ENCODE data around the gene ABR.

The ABR gene

DNA sequence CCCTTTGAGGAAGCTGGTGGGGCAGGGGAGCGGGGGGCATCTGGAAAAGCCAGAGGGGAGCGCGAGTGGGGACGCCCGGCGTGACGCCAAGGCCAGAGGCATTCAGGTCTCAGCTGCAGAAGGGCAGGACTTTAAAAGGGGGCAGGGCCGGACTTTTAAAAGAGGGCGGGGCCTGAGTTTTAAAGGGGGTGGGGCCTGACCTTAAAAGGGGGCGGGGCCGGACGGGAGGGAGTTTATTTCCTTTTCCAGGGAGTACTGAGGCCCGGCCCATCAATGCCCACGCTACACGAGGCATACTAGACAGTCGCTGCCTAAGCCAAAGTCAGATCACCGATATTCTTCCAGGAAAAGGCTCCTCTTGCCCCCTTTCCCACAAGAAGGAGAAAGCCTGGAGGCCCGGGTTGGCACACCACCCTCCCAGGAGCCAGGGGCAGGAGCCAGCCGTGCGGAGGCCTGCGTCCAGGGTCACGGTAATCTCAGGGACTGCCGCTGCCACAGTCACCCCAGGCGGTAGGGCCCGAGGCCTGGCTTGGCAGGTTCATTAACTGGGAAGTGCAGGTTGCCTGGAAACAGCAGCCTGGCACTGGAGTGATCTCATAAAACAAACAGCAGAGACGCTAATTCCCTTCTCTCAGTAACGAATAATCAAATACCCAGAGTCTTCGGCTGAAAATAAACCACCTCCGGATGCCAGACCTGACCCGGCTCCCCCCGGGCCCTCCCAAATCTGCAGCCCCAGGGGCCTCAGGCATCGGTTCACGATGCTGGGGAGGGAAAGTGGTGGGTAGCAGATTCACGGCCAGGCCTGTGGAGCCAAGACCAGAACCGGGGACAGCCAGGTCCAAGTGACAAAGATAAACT lies 92.2 kb downstream of the ABR start:
- Histone ChIP-seq H3K4me2 (ENCODE audit: low read depth, low read length, poor library complexity, severe bottlenecking) (no peak overlapping the region), H3K79me2 (ENCODE audit: insufficient read depth, low read length) (no peaks in the 10 kb centered on the region), H3K4me1 (ENCODE audit: insufficient read depth, low read length, poor library complexity, severe bottlenecking) (no peaks in the 10 kb centered on the region), H3F3A (ENCODE audit: low read depth) (no peaks in the 10 kb centered on the region), H3K27me3 (ENCODE audit: insufficient read depth, low read length, poor library complexity, severe bottlenecking) (no peaks in the 10 kb centered on the region), H4K20me1 (ENCODE audit: insufficient read depth, low read length, poor library complexity, severe bottlenecking) (no peaks in the 10 kb centered on the region), H2AFZ (ENCODE audit: low read length) (no peak overlapping the region), H3K9me2 (replicated peaks; ENCODE audit: low read depth, low read length) (no peaks in the 10 kb centered on the region), H3K9ac (ENCODE audit: low read depth, low read length, poor library complexity, severe bottlenecking) (no peak overlapping the region), H3K9me3 (ENCODE audit: insufficient read depth, low read depth, low read length) (no peaks in the 10 kb centered on the region), H3K36me3 (ENCODE audit: insufficient read depth, low read length) (peaks cover 14% of the 10 kb centered on the region; the same call in 1 of the 2 replicates), H3K4me3 (ENCODE audit: low read length, poor library complexity, severe bottlenecking) (no peak overlapping the region)
- no peak for TF ChIP-seq EZH2phosphoT487 (IDR thresholded peaks at IDR 0.05; ENCODE audit: borderline replicate concordance)
- TF ChIP-seq, protein P1, sequence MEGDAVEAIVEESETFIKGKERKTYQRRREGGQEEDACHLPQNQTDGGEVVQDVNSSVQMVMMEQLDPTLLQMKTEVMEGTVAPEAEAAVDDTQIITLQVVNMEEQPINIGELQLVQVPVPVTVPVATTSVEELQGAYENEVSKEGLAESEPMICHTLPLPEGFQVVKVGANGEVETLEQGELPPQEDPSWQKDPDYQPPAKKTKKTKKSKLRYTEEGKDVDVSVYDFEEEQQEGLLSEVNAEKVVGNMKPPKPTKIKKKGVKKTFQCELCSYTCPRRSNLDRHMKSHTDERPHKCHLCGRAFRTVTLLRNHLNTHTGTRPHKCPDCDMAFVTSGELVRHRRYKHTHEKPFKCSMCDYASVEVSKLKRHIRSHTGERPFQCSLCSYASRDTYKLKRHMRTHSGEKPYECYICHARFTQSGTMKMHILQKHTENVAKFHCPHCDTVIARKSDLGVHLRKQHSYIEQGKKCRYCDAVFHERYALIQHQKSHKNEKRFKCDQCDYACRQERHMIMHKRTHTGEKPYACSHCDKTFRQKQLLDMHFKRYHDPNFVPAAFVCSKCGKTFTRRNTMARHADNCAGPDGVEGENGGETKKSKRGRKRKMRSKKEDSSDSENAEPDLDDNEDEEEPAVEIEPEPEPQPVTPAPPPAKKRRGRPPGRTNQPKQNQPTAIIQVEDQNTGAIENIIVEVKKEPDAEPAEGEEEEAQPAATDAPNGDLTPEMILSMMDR (conservative IDR thresholded peaks at IDR 0.05; ENCODE audit: low read length) = no peak

DNA sequence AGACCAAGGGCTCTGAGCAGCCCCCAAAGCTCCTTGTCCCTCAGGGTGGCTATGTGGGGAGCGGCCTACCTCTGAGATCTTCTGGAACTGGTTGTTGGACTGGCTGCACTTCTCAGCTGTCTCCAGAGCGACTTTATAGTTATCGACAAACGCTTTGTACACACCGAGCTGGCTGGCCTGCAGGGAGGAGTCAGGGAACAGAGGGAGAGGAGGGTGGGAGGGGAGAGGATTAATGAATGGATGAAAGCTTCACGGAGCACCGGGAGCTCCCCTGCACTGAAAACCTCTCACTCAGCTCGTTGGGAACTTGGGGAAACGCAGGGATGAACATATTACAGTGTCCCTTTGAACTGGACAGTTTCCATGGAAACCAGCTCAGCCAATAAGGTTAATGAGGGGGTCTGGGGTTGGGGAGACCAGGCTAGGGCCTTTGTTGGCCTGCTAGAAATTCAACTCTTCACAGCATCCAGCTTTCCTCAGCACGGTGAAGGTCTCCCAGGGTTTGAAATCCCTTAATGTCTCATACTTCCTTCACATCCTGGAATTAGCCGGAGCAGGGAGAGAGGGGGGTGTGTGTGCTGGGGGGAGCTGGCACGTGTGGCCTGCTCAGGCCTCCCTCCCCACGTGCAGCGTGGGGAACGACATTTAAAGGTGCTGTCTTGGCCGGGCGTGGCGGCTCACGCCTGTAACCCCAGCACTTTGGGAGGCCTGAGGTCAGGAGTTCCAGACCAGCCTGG lies 96.2 kb downstream of the ABR start:
- TF ChIP-seq, protein P1 (conservative IDR thresholded peaks at IDR 0.05; ENCODE audit: low read length) = no peak
- no peak for TF ChIP-seq EZH2phosphoT487 (IDR thresholded peaks at IDR 0.05; ENCODE audit: borderline replicate concordance)
- H3K36me3 ChIP-seq (ENCODE audit: insufficient read depth, low read length) = peaks cover 6% of the 10 kb centered on the region; the same call in 1 of the 2 replicates
- H2AFZ ChIP-seq (ENCODE audit: low read length) = no peak overlapping the region
- no peaks in the 10 kb centered on the region for H4K20me1 ChIP-seq (ENCODE audit: insufficient read depth, low read length, poor library complexity, severe bottlenecking)
- no peak overlapping the region for H3K9ac ChIP-seq (ENCODE audit: low read depth, low read length, poor library complexity, severe bottlenecking)
- H3K4me2 ChIP-seq (ENCODE audit: low read depth, low read length, poor library complexity, severe bottlenecking) = no peak overlapping the region
- no peaks in the 10 kb centered on the region for H3K9me3 ChIP-seq (ENCODE audit: insufficient read depth, low read depth, low read length)
- no peaks in the 10 kb centered on the region for H3K9me2 ChIP-seq (replicated peaks; ENCODE audit: low read depth, low read length)
- H3K4me1 ChIP-seq (ENCODE audit: insufficient read depth, low read length, poor library complexity, severe bottlenecking) = peaks cover 8% of the 10 kb centered on the region
- H3K4me3 ChIP-seq (ENCODE audit: low read length, poor library complexity, severe bottlenecking) = no peak overlapping the region
- no peaks in the 10 kb centered on the region for H3K79me2 ChIP-seq (ENCODE audit: insufficient read depth, low read length)
- no peaks in the 10 kb centered on the region for H3F3A ChIP-seq (ENCODE audit: low read depth)
- H3K27me3 ChIP-seq (ENCODE audit: insufficient read depth, low read length, poor library complexity, severe bottlenecking) = no peaks in the 10 kb centered on the region

DNA sequence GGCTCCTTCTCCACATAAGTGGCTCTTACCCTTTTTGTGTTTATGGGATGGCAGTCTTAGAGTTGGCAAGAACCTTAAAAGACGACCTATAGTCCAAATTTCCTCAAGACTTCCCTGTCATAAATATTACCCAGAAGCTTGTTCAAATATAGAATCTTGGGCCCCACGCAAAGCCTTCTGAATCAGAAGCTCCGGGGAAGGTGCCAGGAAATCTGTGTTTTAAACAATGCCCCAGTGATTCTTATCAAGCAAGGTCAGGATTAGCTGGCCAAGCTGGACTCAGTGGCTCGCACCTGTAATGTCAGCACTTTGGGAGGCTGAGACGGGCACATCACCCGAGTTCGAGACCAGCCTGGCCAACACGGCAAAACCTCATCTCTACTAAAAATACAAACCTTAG lies 97.2 kb downstream of the ABR start:
- H3K4me2 ChIP-seq (ENCODE audit: low read depth, low read length, poor library complexity, severe bottlenecking) = no peak overlapping the region
- H3K9ac ChIP-seq (ENCODE audit: low read depth, low read length, poor library complexity, severe bottlenecking) = no peak overlapping the region
- no peaks in the 10 kb centered on the region for H3K9me3 ChIP-seq (ENCODE audit: insufficient read depth, low read depth, low read length)
- no peak overlapping the region for H2AFZ ChIP-seq (ENCODE audit: low read length)
- H3K9me2 ChIP-seq (replicated peaks; ENCODE audit: low read depth, low read length) = no peaks in the 10 kb centered on the region
- peaks cover 6% of the 10 kb centered on the region; the same call in 1 of the 2 replicates for H3K36me3 ChIP-seq (ENCODE audit: insufficient read depth, low read length)
- TF ChIP-seq, protein P1 (conservative IDR thresholded peaks at IDR 0.05; ENCODE audit: low read length) = no peak
- no peak for TF ChIP-seq EZH2phosphoT487 (IDR thresholded peaks at IDR 0.05; ENCODE audit: borderline replicate concordance)
- H4K20me1 ChIP-seq (ENCODE audit: insufficient read depth, low read length, poor library complexity, severe bottlenecking) = no peaks in the 10 kb centered on the region
- peaks cover 8% of the 10 kb centered on the region for H3K4me1 ChIP-seq (ENCODE audit: insufficient read depth, low read length, poor library complexity, severe bottlenecking)
- H3K27me3 ChIP-seq (ENCODE audit: insufficient read depth, low read length, poor library complexity, severe bottlenecking) = no peaks in the 10 kb centered on the region
- no peaks in the 10 kb centered on the region for H3F3A ChIP-seq (ENCODE audit: low read depth)
- no peaks in the 10 kb centered on the region for H3K79me2 ChIP-seq (ENCODE audit: insufficient read depth, low read length)
- H3K4me3 ChIP-seq (ENCODE audit: low read length, poor library complexity, severe bottlenecking) = no peak overlapping the region

Data from Loucy (cell line).